ENCODE data around the gene NIPAL3.

GRCh38 chr1:24411963-24412362, 3.6 kb upstream of the NIPAL3 start:
- TF ChIP-seq EZH2 (IDR thresholded peaks at IDR 0.05) = no peak
- no peak for TF ChIP-seq POLR2AphosphoS5 (IDR thresholded peaks at IDR 0.05; ENCODE audit: low read depth, low read length)
- TF ChIP-seq CTCF (IDR thresholded peaks at IDR 0.05 in 2 of 3, conservative IDR thresholded peaks at IDR 0.05 in 1 of 3; ENCODE audit: borderline replicate concordance in 1 of 3, insufficient read depth in 1 of 3, low read depth in 2 of 3, low read length in 2 of 3) = no peak

Data from HCT116 (cell line).